Activated naive CD4-positive, alpha-beta T cell treated with anti-CD3 and anti-CD28 coated beads, Interleukin-2, amount 50 U/mL, for 24 hours (primary cell): Measurements from ENCODE around the gene FOXK1.

Experiments
- H3K27ac Mint-ChIP-seq: one replicate; pipeline ENCODE4 v1.8.0; 2021; ENCODE audit warnings: mild to moderate bottlenecking, mixed read lengths
- H3K27me3 Mint-ChIP-seq: one replicate; pipeline ENCODE4 v1.8.0; 2021; ENCODE audit warnings: mixed read lengths
- H3K36me3 Mint-ChIP-seq: one replicate; pipeline ENCODE4 v1.8.0; 2021; ENCODE audit warnings: mixed read lengths
- H3K4me1 Mint-ChIP-seq: one replicate; pipeline ENCODE4 v1.8.0; 2021; ENCODE audit warnings: mixed read lengths
- H3K4me3 Mint-ChIP-seq: one replicate; pipeline ENCODE4 v1.8.0; 2021; ENCODE audit warnings: mild to moderate bottlenecking, mixed read lengths
- H3K9me3 Mint-ChIP-seq: one replicate; pipeline ENCODE4 v1.8.0; 2021; ENCODE audit warnings: mixed read lengths

The FOXK1 gene

DNA sequence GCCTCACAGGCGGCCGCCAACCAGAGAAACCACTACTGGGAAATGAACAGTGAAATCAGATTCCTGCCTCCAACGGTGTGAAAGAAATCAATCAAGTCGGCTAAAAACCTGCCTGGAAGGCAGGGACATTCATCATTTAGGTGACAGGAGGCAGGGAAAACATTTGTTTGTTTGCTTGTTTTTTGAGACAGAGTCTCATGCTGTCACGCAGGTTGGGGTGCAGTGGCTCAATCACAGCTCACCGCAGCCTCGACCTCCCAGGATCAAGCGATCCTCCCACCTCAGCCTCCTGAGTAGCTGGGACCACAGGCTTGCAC, 123.8 kb downstream of the FOXK1 start:
- H3K9me3 Mint-ChIP-seq, result no peaks in the 10 kb centered on the region
- no peak overlapping the region for H3K4me3 Mint-ChIP-seq
- peaks cover 2% of the 10 kb centered on the region for H3K27me3 Mint-ChIP-seq
- peaks cover 4% of the 10 kb centered on the region for H3K4me1 Mint-ChIP-seq
- no peaks in the 10 kb centered on the region for H3K36me3 Mint-ChIP-seq
- no peak overlapping the region for H3K27ac Mint-ChIP-seq

DNA sequence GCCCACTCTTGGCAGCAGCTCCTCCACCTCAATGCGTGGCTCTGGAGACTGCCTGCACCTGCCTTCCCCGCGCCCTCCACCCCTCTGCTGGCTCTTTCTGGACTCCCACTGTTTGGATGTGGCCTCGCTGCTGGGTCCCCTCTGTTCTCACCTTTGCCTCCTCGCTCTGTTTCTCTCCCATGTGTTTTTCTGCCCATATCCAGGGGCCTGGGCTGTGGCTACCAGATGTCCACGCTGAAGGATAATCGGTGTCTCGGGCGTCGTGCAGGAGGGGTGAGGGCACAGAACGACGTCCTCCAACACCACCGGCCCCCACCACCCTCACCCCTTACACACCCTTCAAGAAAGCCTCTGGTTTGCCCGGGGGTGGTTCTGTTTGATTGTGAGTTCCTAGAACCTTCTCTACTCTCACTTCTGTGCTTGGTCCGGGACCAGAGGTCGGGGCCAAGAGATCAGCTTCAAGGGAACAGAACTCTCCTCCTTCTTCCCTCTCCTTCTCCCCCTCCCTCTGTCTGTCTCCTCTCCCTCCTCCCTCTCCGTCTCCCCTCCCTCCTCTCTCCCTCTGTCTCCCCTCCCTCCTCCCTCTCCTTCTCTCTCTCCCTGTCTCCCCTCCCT, 125.0 kb downstream of the FOXK1 start:
- Mint-ChIP-seq H3K4me1 (peaks cover 4% of the 10 kb centered on the region), H3K27me3 (peaks cover 2% of the 10 kb centered on the region), H3K9me3 (no peaks in the 10 kb centered on the region), H3K36me3 (no peaks in the 10 kb centered on the region), H3K4me3 (no peak overlapping the region), H3K27ac (no peak overlapping the region)

GRCh38 chr7:4807598-4808016, 125.5 kb downstream of the FOXK1 start:
- H3K4me1 Mint-ChIP-seq, result peaks cover 4% of the 10 kb centered on the region
- no peak overlapping the region for H3K4me3 Mint-ChIP-seq
- no peaks in the 10 kb centered on the region for H3K9me3 Mint-ChIP-seq
- peaks cover 3% of the 10 kb centered on the region for H3K27me3 Mint-ChIP-seq
- H3K27ac Mint-ChIP-seq, result no peak overlapping the region
- no peaks in the 10 kb centered on the region for H3K36me3 Mint-ChIP-seq

DNA sequence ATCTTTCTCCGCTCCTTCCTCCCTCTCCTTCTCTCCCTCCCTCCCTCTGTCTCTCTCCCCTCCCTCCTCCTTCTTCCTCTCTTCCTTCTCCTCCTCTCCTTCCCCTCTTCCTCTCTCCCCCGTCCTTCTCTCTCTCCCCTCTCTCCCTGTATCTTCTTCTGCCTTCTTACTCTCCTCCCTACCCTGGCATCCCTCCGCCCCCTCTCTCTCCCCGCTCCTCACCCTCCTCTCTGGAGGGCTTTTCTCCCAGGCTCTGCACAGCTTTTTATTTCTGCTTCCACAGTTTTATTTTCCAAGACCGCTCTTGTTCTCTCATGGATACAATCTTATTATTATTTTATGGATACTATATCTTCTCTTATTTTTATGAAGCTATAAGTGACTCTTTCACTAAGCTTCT, 125.9 kb downstream of the FOXK1 start:
- Mint-ChIP-seq H3K36me3 (no peaks in the 10 kb centered on the region), H3K4me3 (no peak overlapping the region), H3K27me3 (peaks cover 4% of the 10 kb centered on the region), H3K27ac (no peak overlapping the region), H3K9me3 (no peaks in the 10 kb centered on the region), H3K4me1 (peaks cover 4% of the 10 kb centered on the region)

DNA sequence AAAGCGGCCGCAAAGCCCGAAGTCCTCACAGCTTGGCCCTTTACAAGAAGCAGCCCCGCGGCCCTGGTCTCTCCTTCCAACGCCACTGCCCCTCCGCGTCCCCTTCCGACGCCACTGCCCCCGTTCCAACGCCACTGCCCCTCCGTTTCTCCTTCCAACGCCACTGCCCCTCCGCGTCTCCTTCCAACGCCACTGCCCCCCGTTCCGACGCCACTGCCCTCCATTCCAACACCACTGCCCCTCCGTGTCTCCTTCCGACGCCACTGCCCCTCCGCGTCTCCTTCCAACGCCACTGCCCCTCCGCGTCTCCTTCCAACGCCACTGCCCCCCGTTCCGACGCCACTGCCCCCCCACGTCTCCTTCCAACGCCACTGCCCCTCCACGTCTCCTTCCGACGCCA, 126.5 kb downstream of the FOXK1 start:
- peak overlapping the region; percentile 39 for H3K4me3 Mint-ChIP-seq
- no peak overlapping the region for H3K27ac Mint-ChIP-seq
- H3K27me3 Mint-ChIP-seq, result peaks cover 4% of the 10 kb centered on the region
- H3K9me3 Mint-ChIP-seq, result no peaks in the 10 kb centered on the region
- peaks cover 4% of the 10 kb centered on the region for H3K4me1 Mint-ChIP-seq
- no peaks in the 10 kb centered on the region for H3K36me3 Mint-ChIP-seq

DNA sequence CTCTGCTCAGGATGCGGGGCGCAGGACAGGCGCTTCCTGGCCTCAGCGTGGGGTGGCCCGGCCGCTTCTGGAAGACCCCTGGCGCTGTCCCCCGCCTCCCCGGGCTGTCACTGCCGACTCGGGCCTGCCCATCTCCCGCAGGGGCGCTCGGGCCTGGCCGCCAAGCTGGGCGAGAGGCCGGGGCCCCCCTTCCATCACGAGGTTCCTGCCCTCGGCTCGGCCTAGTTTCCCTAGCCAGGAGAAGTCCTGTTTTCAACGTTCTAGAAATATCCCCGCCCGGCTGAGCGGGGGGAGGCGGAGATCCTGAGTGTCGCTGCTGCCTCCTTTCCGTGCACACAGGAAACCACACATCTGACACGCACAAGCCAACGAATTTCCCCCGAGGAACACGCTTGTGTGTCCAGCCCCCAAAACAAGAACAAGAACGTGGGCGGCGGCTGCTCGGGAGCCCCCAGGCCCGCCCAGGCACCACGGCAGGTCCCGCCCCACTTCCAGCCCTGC, 127.0 kb downstream of the FOXK1 start:
- Mint-ChIP-seq H3K27ac (no peak overlapping the region), H3K4me3 (peak overlapping the region; percentile 78), H3K27me3 (peaks cover 8% of the 10 kb centered on the region)

DNA sequence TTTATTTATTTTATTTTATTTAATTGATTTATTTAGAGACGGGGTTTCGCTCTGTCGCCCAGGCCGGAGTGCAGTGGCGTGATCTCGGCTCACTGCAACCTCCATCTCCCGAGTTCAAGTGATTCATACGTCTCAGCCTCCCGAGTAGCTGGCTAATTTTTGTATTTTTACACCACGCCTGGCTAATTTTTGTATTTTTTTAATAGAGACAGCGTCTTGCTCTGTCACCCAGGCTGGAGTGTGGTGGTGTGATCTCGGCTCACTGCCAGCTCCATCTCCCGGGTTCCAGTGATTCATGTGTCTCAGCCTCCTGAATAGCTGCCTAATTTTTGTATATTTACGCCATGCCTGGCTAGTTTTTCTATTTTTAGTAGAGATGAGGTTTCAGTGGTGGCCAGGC, 127.6 kb downstream of the FOXK1 start:
- Mint-ChIP-seq H3K4me3 (peak overlapping the region; percentile 73), H3K27ac (no peak overlapping the region), H3K27me3 (peaks cover 11% of the 10 kb centered on the region), H3K36me3 (no peaks in the 10 kb centered on the region), H3K9me3 (no peaks in the 10 kb centered on the region), H3K4me1 (peaks cover 4% of the 10 kb centered on the region)

More for the DNA sequence above, 127.0 kb downstream of the FOXK1 start:
- H3K9me3 Mint-ChIP-seq, result no peaks in the 10 kb centered on the region
- H3K4me1 Mint-ChIP-seq, result peaks cover 4% of the 10 kb centered on the region
- no peaks in the 10 kb centered on the region for H3K36me3 Mint-ChIP-seq

DNA sequence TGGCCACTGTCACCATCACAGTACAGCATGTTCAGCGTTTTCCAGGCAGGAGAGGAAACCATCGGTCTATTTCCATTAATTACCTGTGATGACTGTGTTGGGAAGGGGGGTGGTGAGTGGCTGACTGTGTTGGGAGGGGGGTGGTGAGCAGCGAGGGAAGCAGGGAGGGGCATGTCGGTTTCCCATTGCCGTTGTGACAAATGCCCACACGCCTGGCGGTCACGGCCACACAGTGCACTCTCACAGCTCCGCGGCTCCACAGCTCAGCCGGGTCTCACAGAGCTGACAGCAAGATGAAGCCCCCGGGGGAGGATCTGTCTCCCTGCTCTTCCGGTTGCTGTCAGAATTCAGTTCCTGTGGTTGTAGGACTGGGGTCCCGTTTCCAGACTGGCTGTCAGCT, 132.3 kb downstream of the FOXK1 start:
- H3K4me1 Mint-ChIP-seq, result peaks cover 4% of the 10 kb centered on the region
- H3K9me3 Mint-ChIP-seq, result no peaks in the 10 kb centered on the region
- no peak overlapping the region for H3K4me3 Mint-ChIP-seq
- H3K27ac Mint-ChIP-seq, result no peak overlapping the region
- H3K36me3 Mint-ChIP-seq, result no peaks in the 10 kb centered on the region
- peaks cover 13% of the 10 kb centered on the region for H3K27me3 Mint-ChIP-seq

DNA sequence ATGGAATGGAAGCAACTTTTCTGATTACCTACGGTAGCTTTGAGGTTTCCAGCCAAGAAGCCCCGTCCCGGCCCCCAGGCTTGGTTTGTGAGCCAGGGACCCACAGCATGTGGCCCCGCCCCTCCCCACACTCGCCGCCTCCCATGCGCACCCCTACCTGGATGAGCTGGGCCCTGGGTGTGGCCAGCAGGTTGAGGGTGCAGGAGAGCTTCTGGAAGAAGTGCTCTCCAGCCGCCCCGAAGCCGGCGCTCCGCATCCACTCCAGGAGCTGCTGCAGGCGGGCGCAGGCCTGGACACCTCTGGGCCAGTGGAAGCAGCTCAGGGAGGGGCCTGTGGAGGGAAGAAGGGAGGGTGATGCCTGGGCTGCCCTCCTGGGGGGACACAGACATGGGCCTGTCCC, 133.0 kb downstream of the FOXK1 start:
- no peak overlapping the region for H3K4me3 Mint-ChIP-seq

DNA sequence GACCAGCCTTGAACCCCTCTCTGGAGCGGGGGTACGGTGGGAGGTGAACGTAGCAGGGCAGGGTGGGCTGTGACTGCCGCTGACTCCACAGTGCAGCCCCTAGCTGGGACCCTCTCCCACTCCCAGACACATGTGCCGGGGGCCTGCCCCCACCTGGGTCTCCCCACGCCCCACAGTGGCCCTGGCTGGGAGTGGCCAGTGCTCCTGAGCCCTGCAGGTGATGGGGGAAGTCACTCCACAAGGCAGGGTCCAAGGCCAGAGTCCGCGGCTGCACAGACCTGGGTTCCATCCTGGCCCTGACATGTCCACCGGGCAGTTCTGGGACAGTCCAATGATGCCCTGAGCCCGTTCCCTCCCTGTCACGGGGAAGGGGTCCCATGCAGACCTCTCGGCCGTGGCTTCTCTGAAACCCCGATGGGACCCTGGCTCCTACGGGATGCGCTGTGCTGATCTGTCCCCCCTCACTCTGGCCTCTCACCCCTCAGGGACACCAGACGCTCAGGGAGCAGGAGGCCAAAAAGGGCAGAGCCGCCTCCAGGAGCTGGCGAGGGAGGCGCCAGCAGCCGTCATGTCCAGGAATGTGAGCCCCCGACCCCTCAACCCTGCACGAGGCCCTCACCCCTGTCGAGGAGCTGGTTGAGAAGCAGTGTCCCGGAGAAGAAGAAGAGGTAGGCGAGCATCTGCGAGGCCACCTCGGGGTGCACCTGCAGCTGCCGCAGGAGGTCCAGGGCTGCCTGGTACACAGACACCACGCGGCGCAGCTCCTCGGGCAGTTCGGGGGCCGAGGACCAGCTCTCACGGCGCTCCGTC, 133.7 kb downstream of the FOXK1 start:
- H3K27ac Mint-ChIP-seq, result no peak overlapping the region
- H3K9me3 Mint-ChIP-seq, result no peaks in the 10 kb centered on the region
- no peaks in the 10 kb centered on the region for H3K36me3 Mint-ChIP-seq
- H3K4me1 Mint-ChIP-seq, result no peaks in the 10 kb centered on the region
- no peak overlapping the region for H3K4me3 Mint-ChIP-seq
- H3K27me3 Mint-ChIP-seq, result peaks cover 13% of the 10 kb centered on the region

More for the DNA sequence above, 133.0 kb downstream of the FOXK1 start:
- Mint-ChIP-seq H3K27ac (no peak overlapping the region), H3K4me1 (peaks cover 4% of the 10 kb centered on the region), H3K36me3 (no peaks in the 10 kb centered on the region), H3K27me3 (peaks cover 15% of the 10 kb centered on the region), H3K9me3 (no peaks in the 10 kb centered on the region)

DNA sequence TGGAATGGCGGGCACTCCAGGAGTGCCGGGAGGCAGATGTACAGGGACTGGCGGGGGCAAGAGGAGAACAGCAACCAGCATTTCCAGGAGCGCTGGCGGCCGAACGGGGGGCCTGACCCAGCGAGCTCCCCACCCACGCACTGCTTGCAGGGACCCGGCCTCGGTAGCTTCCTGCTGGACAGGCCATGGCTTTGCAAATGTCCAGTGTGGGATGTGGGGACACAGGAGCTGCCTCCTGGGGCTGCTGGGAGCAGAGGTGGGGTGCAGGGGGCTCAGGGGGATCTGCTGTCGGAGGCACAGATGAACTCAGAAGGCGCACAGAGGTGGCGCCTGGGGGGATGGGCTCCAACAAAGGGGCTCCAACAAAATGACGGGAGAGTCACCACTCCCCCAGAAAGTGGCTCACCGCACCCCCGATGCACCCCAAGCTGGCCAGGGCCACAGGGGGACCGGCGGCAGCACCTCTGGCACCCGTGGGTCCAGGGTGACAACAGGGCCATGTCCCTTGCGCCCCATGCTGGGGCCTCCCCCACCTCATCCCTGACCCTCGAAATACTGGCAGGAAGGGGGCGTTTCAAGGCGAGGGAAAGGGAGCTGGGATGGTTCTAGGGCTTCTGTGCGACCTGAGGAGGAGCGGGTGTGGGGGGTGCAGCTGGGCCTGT, 134.5 kb downstream of the FOXK1 start:
- H3K4me1 Mint-ChIP-seq, result no peaks in the 10 kb centered on the region
- H3K4me3 Mint-ChIP-seq, result no peak overlapping the region
- H3K36me3 Mint-ChIP-seq, result no peaks in the 10 kb centered on the region
- H3K9me3 Mint-ChIP-seq, result no peaks in the 10 kb centered on the region
- H3K27ac Mint-ChIP-seq, result no peak overlapping the region
- H3K27me3 Mint-ChIP-seq, result peaks cover 13% of the 10 kb centered on the region

DNA sequence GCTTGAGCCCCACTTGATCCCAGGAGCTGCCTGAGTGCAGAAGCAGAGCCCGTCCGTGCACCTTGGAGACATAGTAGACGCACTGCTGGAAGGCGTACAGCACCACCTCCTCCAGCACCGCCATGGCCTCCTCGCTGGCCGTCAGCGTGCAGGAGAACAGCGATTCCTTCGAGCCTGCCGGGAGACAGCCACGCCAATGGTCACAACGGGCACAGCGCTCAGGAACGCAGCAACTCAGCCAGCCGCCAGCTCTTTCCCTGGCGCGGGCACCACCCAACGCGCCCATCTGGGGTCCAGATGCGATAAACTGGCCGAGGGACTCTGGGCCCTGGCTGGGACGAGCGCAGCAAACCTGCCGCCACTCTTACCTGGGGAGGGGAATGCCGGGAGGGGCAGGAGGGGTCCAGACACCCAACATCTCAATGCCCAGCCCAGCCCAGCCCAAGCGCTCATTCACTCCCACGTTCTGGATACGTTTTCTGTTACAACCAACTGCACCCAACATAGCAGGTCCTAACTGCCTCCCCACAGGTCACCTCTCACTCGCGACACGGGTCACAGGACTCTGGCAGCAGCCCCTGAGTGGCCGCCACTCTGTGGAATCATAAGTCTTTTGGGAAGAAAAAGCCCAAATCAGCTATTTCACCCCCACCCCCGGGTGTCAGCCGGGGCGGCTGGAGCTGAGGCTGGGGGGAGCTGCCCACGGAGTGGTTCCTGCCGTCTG, 135.2 kb downstream of the FOXK1 start:
- no peaks in the 10 kb centered on the region for H3K36me3 Mint-ChIP-seq
- H3K27ac Mint-ChIP-seq, result no peak overlapping the region
- H3K4me1 Mint-ChIP-seq, result no peaks in the 10 kb centered on the region
- peaks cover 13% of the 10 kb centered on the region for H3K27me3 Mint-ChIP-seq
- H3K4me3 Mint-ChIP-seq, result no peak overlapping the region
- no peaks in the 10 kb centered on the region for H3K9me3 Mint-ChIP-seq

- Mint-ChIP-seq H3K4me3 (no peak overlapping the region), H3K27me3 (peaks cover 11% of the 10 kb centered on the region), H3K4me1 (no peaks in the 10 kb centered on the region), H3K36me3 (no peaks in the 10 kb centered on the region), H3K27ac (no peak overlapping the region), H3K9me3 (no peaks in the 10 kb centered on the region)
Observed at GRCh38 chr7:4818000-4818794, 136.1 kb downstream of the FOXK1 start.

- H3K27ac Mint-ChIP-seq, result no peak overlapping the region
- no peak overlapping the region for H3K4me3 Mint-ChIP-seq
- no peaks in the 10 kb centered on the region for H3K4me1 Mint-ChIP-seq
- no peaks in the 10 kb centered on the region for H3K9me3 Mint-ChIP-seq
- no peaks in the 10 kb centered on the region for H3K36me3 Mint-ChIP-seq
- H3K27me3 Mint-ChIP-seq, result peaks cover 3% of the 10 kb centered on the region
Observed at GRCh38 chr7:4819560-4820404, 137.7 kb downstream of the FOXK1 start.
